Astrocyte (in vitro differentiated cells and primary cell): ENCODE results near the gene KRTAP4-7.

Source experiments
- CTCF ChIP-seq: IDR thresholded peaks from 2 replicates; pipeline ENCODE4 v1.5.1; 2011; ENCODE audit warnings: low read depth, mild to moderate bottlenecking, inconsistent platforms, low read length, moderate library complexity; ENCODE audit not compliant: insufficient read depth
- EZH2 ChIP-seq: IDR thresholded peaks from 2 replicates; pipeline ENCODE4 v1.6.1; 2012; ENCODE audit warnings: mild to moderate bottlenecking, low read length, inconsistent platforms; ENCODE audit not compliant: insufficient read depth

- TF ChIP-seq CTCF (no peak), EZH2 (no peak)
These were observed 34.8 kb downstream of the KRTAP4-7 start for GRCh38 chr17:41118721-41119120.
